HTR-8/SVneo (cell line): Measurements from ENCODE around the gene ELMO3.
A peak's percentile ranks its signal among the peaks of the same experiment; 100 is the strongest.

Experiments used
- DNase-seq: peaks from one replicate; pipeline ENCODE4 v3.0.0; 2011; ENCODE audit warnings: low spot score, mixed read lengths; ENCODE audit not compliant: insufficient read length
- FAIRE-seq: peaks from 2 replicates; lab custom pipeline; 2011; peaks lifted over from hg19 to GRCh38; lab: Jason Lieb, UNC

ELMO3 gene

DNA sequence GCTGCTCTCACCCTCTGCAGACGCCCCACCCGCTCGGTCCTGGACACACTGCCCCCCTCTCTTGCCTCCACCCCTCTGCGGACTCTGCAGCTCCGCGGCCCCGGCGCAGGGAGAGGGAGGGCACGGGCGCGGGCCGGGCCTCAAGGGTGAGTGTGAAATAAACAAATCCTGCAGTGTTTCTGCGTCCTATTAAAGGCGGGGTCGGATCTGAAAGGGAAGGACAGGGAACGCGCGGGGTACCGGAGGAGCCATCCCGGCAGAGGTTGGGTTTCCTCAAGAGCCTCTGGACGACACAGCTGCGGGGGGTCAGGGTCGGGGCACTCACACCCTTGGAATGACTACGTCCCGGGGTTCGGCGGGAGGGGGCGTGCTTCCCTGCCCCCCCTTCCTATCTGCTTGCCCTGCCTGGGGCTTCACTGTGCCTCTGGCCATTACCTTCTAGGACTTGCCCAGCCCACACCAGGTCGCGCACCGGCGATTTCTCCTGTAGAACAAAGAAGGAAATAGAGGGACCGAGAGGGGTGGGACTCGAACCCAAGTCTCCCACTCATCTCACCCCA lies 34.9 kb upstream of the ELMO3 start:
- no peak for FAIRE-seq
- no peak for DNase-seq

DNA sequence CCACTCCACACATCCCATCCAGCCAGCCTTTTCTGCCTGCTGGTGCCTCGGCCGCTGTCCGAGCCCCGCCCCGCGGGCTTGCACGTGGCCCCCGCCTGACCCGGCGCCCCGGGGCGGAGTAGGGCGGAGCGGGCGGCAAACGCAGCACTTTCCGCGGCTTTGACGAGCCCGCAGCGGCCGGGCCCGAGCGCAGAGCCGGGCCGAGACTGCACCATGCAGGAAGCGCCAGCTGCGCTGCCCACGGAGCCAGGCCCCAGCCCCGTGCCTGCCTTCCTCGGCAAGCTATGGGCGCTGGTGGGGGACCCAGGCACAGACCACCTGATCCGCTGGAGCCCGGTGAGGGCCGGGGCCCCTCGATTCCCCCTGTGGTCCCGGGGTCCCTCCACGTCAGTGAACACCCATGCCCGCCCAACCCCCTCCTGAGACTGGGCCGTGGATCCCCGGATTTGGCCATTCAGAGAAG lies 34.3 kb upstream of the ELMO3 start, which contains the start of gene HSF4:
TSS of gene HSF4 (plus strand) at position 147 of the 463 bp plus-strand sequence. CDS start at position 214, 67 bp downstream.
- no peak for FAIRE-seq
- no peak for DNase-seq

DNA sequence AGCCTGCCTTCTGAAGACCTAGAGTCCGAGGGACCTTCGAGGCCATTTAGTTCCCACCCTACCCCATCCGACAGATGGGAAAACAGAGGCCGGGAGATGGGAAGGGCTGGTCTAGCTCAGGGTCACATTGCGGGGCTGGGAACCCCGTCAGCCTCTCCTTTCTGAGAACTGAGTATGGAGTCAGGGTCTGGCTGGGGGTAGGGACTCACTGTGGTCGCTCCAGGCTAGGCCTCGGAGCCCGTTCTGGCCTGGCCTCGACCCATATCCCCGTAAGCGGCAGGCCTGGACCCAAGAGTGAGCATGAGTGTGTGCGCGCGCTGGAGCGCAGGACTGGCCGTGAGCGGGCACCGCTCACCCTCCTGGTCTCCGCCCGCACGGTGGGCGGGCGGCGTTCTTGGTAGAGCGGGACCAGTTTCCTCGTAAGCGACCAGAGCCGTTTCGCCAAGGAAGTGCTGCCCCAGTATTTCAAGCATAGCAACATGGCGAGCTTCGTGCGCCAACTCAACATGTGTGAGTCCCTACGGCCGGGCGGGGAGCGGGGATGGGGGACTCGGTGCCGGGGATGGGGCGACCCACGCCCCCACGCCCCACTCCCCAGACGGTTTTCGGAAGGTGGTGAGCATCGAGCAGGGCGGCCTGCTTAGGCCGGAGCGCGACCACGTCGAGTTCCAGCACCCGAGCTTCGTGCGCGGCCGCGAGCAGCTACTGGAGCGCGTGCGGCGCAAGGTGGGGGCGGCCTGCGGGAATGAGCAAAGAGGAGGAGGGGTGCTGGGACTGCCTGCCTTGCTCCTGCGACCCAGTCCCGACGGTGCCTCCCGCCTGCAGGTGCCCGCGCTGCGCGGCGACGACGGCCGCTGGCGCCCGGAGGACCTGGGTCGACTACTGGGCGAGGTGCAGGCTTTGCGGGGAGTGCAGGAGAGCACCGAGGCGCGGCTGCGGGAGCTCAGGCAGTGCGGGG lies 33.5 kb upstream of the ELMO3 start:
- FAIRE-seq, result no peak
- DNase-seq, result no peak

DNA sequence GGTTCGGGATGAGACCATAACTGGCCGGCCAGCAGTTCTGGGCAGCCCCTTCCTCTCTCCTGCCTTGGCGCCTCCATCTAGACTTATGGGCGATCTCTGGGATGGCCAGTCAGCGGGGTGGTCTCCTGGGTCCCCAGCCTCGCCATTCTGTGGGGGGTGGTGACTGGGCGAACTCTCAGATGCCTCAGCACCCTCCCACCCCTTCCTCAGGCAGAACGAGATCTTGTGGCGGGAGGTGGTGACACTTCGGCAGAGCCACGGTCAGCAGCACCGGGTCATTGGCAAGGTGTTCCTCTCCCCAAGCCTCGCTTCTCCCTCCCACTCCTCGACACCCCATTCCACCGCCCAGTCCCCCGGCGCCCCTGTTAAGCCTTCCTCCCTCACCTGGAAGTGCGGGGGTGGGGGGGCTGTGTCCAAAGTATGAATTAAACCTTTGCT lies 32.8 kb upstream of the ELMO3 start:
- FAIRE-seq (no peak), DNase-seq (no peak)

DNA sequence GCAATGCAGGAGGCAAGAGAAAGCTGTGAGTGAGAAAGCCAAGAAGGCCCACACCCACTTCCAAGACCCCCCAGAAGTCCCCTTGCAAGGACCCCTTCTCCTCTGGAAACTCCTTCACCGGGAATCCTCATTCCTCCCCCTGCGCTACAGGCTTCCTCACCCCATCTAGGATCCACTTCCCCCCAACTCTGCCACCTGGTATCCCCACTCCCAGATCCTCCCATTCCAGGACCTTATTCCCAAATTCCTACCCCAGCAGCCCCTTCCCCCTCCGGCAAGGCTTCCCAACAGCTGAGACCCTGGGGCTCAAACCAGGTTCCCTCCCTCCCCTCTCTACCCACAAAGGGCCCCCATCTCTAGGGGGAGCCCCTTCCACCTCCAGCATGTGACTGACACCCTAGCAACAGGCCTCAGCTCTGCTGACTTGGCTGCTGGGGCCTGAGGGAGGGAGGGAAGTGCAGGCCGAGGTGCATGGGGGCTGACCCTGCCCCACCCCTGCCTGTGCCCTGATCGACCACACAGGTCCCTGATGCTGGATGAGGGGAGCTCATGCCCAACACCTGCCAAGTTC lies 32.2 kb upstream of the ELMO3 start:
- no peak for DNase-seq
- no peak for FAIRE-seq

DNA sequence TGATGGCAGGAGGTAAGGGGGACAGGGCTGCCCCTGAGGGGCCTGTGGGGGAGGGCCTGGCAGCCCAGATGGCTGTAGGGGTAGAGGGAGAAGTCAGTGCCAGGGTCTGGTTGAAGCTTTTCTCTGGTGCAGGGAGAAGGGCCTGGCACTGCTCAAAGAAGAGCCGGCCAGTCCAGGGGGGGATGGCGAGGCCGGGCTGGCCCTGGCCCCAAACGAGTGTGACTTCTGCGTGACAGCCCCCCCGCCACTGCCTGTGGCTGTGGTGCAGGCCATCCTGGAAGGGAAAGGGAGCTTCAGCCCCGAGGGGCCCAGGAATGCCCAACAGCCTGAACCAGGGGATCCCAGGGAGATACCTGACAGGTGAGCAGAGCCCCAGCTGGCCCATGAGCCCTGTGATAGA lies 31.3 kb upstream of the ELMO3 start:
- FAIRE-seq, result no peak

DNA sequence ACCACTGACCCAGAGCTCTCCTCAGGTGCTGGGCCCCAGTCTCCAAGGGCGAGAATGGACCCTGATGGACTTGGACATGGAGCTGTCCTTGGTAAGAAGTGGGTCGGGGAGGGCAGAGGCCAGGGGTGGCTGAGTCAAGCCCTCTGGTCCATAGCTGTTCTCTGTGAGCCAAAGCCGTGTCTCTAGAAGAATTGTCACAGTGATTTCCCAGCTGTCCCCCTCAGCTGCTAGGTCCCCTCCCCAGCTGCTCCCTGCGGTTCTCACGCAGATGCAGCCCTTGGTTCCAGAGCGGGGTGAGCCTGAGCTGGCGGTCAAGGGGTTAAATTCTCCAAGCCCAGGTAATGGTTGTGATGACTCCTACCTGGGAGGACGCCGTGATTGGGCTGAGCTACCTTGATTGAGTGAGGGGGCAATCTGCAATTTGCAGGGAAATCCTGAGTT lies 29.9 kb upstream of the ELMO3 start:
- FAIRE-seq (no peak), DNase-seq (no peak)

More for the DNA sequence above, 31.3 kb upstream of the ELMO3 start:
- DNase-seq, result no peak

DNA sequence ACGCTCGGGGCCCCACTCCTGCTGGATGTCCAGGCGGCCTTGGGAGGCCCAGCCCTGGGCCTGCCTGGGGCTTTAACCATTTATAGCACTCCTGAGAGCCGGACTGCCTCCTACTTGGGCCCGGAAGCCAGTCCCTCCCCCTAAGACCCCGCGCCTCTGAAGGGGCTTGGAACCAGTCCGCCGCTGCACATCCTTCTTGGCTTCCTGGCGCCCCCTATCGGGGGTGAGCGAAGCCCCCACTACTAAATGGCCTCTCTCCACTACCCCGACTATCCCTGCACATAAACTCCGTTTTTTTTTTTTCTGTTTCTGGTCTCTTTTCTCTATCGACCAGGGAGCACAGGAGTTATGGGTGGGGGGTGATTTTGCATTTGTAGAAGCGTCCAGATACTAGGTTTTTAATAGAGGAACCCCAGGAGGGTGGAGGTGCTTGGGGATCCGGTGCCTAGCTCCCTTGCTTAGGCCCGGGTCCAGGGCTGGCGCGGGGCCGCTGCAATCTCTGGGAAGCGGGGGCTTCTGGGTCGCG lies 29.2 kb upstream of the ELMO3 start:
- FAIRE-seq (no peak), DNase-seq (no peak)

DNA sequence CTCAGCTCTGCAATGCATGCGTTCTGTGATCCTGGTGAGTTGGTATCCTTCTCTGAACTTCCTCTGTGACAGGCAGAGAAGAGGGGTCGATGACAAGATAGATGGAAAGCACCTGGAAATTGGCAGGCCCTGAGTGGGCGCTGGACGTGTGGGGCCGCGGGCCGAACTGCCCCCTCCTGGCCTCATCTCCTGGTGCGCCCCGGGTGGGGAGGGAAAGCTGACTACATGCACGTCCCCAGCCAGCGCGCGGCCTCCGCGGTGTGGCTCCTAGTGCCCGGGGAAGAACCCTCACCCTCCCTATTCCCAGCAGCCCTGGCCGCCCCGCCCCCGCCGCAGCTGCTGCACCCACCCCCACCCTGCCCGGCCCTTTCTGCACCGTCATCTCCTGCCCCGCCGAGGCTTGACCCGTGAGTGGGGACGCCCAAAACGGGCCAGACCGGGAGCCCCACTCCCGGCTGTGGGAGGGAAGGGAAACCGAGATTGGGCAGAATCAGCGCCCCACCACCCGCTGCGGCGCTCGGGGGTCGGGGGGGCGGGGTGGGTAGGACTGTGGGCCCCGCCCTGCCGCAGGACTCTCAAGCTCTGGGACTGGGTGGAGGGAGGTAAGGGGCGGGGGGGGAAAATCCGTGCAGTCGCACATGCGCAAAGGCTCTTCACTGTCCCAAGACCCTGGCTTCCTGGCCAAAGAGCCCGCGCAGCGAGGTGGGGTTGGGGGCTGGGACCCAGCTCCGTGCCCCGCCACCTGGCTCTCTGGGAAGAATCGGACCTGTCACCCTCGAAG lies 28.6 kb upstream of the ELMO3 start, which contains the start of gene NOL3:
TSS of gene NOL3 (plus strand) at position 371 of the 781 bp plus-strand sequence.
- DNase-seq (peak; percentile 91), FAIRE-seq (peak; percentile 48)

DNA sequence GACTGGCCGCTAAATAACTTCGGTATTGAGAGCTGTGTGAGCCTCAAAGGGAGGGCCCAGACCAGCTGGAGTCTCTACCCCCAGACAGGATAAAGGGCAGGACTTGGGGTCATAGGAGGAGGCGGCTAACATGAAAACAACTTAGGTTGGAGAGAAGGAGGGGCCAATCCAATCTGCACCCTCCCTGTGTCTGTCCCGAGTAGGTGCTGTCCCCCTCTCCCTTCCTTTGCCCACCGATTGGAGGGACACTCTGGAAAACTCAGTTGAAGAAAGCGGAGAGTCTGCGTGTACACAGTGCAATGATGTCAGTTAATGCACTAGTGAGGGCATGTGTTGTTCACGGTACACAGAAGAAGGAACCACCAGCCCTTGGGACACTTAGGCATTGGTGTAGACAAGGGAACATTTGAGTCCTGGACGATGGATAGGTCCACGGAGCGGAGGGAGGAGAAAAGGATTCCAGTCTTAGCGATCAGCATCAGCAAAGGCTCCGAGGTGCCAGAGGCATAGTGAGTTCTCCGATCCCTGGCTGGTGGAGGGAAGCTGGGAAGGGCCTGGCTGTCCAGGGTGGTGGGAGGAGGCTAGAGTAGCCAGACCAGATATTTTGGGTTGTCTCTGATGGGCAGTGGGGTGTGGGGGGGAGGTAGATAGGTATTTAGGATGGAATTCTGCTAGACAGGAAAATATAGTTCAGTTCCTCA lies 27.8 kb upstream of the ELMO3 start:
- FAIRE-seq, result no peak
- DNase-seq, result no peak

DNA sequence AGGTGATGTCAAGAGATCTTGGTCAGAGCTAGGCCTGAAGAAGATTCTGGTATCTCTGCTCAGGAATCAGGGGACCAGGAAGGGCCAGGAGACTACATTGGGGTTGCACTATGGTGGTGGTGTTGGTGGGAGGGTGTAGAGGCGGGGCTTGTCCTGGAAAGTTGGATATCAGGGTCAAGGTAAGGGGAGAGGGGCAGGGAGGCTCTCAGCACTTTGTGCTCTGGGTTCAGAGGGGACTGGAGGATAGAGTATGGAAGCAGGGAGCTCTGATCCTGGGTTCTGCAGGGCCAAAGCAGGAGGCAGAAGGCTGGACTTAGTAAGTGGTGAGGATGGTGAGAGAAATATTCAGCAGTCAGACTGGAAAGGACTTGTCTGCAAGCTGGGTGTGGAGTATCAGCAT lies 25.6 kb upstream of the ELMO3 start:
- FAIRE-seq (no peak), DNase-seq (no peak)

DNA sequence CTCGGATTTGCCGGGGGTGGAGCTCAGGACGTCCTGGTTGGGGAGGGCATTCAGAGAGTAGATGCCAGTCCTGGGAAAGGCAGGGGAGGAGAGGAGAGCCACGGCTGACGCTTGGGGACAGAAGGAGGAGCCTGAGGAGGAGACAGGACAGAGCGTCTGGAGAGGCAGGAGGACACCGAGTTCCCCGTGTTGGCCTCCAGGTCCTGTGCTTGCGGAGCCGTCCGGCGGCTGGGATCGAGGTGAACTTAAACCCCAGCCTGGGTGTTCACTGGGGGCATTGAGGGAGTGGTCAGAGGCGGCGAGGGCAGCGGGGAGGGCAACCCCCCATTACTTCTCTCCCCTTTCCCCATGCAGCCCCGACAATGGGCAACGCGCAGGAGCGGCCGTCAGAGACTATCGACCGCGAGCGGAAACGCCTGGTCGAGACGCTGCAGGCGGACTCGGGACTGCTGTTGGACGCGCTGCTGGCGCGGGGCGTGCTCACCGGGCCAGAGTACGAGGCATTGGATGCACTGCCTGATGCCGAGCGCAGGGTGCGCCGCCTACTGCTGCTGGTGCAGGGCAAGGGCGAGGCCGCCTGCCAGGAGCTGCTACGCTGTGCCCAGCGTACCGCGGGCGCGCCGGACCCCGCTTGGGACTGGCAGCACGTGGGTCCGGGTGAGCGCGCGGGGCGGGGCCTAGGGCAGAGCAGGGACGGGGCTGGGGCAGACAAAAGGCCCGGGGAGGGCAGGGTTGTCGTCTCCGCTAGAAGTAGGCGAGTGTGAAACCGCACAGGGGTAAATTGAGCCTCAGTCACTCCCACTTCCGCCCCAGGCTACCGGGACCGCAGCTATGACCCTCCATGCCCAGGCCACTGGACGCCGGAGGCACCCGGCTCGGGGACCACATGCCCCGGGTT lies 24.9 kb upstream of the ELMO3 start:
- peak; percentile 96 for FAIRE-seq
- DNase-seq, result peak; percentile 73

DNA sequence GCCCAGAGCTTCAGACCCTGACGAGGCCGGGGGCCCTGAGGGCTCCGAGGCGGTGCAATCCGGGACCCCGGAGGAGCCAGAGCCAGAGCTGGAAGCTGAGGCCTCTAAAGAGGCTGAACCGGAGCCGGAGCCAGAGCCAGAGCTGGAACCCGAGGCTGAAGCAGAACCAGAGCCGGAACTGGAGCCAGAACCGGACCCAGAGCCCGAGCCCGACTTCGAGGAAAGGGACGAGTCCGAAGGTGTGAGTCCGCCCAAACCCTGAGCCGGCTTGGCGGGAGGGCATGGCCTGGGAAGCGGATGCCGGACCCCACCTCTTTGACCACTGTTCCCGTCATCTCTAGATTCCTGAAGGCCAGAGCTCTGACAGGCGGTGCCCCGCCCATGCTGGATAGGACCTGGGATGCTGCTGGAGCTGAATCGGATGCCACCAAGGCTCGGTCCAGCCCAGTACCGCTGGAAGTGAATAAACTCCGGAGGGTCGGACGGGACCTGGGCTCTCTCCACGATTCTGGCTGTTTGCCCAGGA lies 24.2 kb upstream of the ELMO3 start:
- FAIRE-seq, result no peak
- no peak for DNase-seq

DNA sequence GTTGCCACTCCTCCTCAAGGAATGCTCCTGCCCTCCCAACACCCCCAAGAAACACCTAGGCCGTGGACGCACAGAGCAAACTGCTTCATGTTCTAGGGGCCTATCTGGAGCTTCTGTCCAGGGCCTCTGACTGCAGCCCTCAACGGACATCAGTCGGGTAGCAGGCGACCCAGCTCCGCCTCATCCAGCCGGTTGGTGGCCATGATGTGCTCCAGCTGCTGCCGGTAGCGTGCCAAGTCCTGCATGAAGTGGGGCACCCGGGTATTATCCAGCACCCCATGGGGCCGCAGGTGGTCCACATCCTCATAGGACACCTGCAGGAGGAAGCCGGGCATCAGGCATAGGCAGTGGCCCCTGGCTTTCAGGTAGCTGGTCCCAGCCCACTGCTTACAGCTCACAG lies 22.3 kb upstream of the ELMO3 start:
- DNase-seq, result no peak
- no peak for FAIRE-seq

DNA sequence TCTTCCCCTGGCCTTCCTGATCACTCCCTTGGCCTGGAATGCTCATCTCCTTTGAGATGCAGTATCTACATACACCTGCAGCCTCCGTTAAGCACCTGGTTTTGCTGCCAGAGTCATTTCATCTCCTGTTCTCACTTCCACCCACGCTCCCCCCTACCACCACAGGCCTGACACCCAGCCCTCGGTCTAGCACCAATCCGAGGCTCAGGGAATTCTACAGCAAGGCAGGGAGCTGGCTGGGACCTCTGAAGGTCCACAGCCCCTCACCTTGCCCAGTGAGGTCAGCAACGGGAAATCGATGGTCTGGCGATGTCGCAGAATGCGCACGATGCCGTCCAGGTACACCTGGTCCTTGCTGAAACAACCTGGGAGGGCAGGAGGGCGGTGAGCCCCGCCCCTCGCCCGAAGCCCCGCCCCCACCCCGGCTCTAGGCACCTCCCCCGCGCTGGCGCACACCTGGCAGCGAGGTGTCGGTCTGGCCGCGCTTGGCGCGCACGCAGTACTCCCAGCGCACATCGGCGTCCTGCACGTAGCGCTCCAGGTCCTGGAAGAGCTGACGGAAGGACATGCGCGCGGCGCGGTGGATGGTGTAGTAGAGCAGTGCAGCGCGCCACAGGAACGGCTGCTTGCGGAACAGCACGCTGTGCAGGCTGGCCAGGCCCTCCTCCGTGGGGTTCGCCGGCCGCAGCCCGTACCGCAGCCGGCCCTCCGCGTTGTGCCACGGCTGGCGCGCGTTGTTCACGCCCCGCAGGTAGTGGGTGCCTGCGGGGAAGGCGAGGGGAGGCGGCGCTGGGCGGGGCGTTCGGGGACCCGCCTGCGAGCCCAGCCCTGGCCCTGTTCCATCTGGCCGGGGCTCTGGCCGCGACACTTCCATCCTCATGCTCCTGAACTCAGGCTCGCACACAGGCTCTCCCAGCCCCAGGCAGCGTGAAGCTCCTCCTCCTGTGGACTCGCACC lies 20.9 kb upstream of the ELMO3 start:
- FAIRE-seq, result peak; percentile 67
- no peak for DNase-seq

DNA sequence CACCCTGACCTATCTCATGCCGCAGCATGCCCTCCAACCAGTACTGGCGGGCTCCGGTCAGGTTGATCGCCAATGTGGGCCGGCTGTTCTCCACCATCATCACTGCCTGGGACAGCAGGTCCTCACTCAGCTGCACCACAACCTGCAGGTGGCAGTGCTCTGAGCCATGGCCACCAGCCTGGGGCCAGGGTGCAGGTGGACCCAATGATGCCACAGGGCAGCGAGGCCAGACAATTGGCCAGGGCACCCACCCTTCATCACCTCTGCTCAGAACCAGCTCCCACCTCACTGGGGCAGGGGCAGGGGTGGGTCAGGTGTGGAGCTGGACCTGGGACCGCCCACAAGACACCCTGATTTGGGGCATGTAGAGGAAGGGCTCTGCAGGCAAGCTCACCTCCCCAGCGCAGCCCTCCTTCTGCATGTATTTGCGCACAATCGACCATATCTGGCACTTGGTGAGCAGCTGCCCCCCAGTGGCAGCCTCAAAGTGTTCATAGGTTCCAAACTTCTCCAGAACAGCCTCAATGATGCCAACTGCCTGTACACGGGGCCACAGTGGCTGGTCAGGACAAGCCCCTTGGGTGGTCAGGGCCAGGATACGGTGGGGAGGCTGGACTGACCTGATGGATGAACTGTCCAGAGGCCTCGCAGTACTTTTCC lies 19.4 kb upstream of the ELMO3 start:
- DNase-seq (no peak), FAIRE-seq (no peak)
